ENCODE measurements around the gene BHLHE41. TPM values are rescaled to one million over a fixed set of nuclear protein-coding genes. Genes with fewer than 3 reads are reported as not detected.

BHLHE41 gene
- total RNA-seq, 1 experiment from 2014 or later = 81.0 TPM

- Histone ChIP-seq H3K4me1 (ENCODE audit: insufficient read depth, low read length) (peaks cover 8% of the 10 kb centered on the region; the same call in 1 of the 2 replicates), H3K9ac (ENCODE audit: low read length) (no peak overlapping the region), H3K4me3 (ENCODE audit: low read length) (no peak overlapping the region), H3K27me3 (ENCODE audit: low read length) (no peaks in the 10 kb centered on the region), H3K27ac (ENCODE audit: low read length) (no peak overlapping the region), H4K20me1 (ENCODE audit: low read length) (no peaks in the 10 kb centered on the region), H3K4me2 (ENCODE audit: low read length) (no peak overlapping the region), H3K36me3 (ENCODE audit: low read depth, low read length) (no peaks in the 10 kb centered on the region), H3K9me2 (replicated peaks; ENCODE audit: low read length) (no peaks in the 10 kb centered on the region), H3K79me2 (ENCODE audit: low read length) (no peaks in the 10 kb centered on the region), H3F3A (ENCODE audit: low read length, unreplicated experiment) (no peaks in the 10 kb centered on the region), H2AFZ (ENCODE audit: low read length) (no peak overlapping the region), H3K9me3 (ENCODE audit: low read length) (no peaks in the 10 kb centered on the region)
- no TSS peak for BruUV-seq (replicated peaks)
- POLR2A ChIA-PET (ENCODE audit: unreplicated experiment) = no interaction called here
- no peak for DNase-seq
- TF ChIP-seq EZH2phosphoT487 (IDR thresholded peaks at IDR 0.05; ENCODE audit: borderline replicate concordance, low read length) = no peak
- no peak for TF ChIP-seq CTCF (conservative IDR thresholded peaks at IDR 0.05; ENCODE audit: low read depth, low read length)
- TF ChIP-seq EZH2 (IDR thresholded peaks at IDR 0.05; ENCODE audit: low read length, unreplicated experiment) = no peak
- intact Hi-C loops (cut with micrococcal nuclease) = no loop called here
- no peak for ATAC-seq
- CTCF ChIA-PET = no interaction called here
Observed at GRCh38 chr12:26172539-26172938, 47.7 kb upstream of the BHLHE41 start.

- H3K79me2 ChIP-seq (ENCODE audit: low read length) = no peaks in the 10 kb centered on the region
- H3K27me3 ChIP-seq (ENCODE audit: low read length) = no peaks in the 10 kb centered on the region
- H3K9me2 ChIP-seq (replicated peaks; ENCODE audit: low read length) = no peaks in the 10 kb centered on the region
- no TSS peak for BruUV-seq (replicated peaks)
- POLR2A ChIA-PET (ENCODE audit: unreplicated experiment) = no interaction called here
- no peaks in the 10 kb centered on the region for H4K20me1 ChIP-seq (ENCODE audit: low read length)
- no peaks in the 10 kb centered on the region for H3F3A ChIP-seq (ENCODE audit: low read length, unreplicated experiment)
- intact Hi-C loops (cut with micrococcal nuclease) = no loop called here
- H3K4me3 ChIP-seq (ENCODE audit: low read length) = no peak overlapping the region
- H3K27ac ChIP-seq (ENCODE audit: low read length) = no peak overlapping the region
- no peak overlapping the region for H3K9ac ChIP-seq (ENCODE audit: low read length)
- DNase-seq (no peak), ATAC-seq (no peak)
- H3K9me3 ChIP-seq (ENCODE audit: low read length) = no peaks in the 10 kb centered on the region
- no peaks in the 10 kb centered on the region for H3K36me3 ChIP-seq (ENCODE audit: low read depth, low read length)
- H2AFZ ChIP-seq (ENCODE audit: low read length) = no peak overlapping the region
- CTCF ChIA-PET = no interaction called here
- H3K4me1 ChIP-seq (ENCODE audit: insufficient read depth, low read length) = peaks cover 4% of the 10 kb centered on the region; the same call in 1 of the 2 replicates
- H3K4me2 ChIP-seq (ENCODE audit: low read length) = no peak overlapping the region
- TF ChIP-seq CTCF (conservative IDR thresholded peaks at IDR 0.05; ENCODE audit: low read depth, low read length) (no peak), EZH2 (IDR thresholded peaks at IDR 0.05; ENCODE audit: low read length, unreplicated experiment) (no peak), EZH2phosphoT487 (IDR thresholded peaks at IDR 0.05; ENCODE audit: borderline replicate concordance, low read length) (no peak)
Observed at GRCh38 chr12:26172013-26172412, 47.2 kb upstream of the BHLHE41 start.

- H3K27ac ChIP-seq (ENCODE audit: low read length) = no peak overlapping the region
- intact Hi-C loops (cut with micrococcal nuclease) = no loop called here
- H2AFZ ChIP-seq (ENCODE audit: low read length) = 0 out of 2 replicates have a peak overlapping the region, but pooled peaks have one; percentile 1
- H3K9me3 ChIP-seq (ENCODE audit: low read length) = no peaks in the 10 kb centered on the region
- no peaks in the 10 kb centered on the region for H3K27me3 ChIP-seq (ENCODE audit: low read length)
- H3K4me1 ChIP-seq (ENCODE audit: insufficient read depth, low read length) = no peaks in the 10 kb centered on the region
- CTCF ChIA-PET = no interaction called here
- H4K20me1 ChIP-seq (ENCODE audit: low read length) = no peaks in the 10 kb centered on the region
- no peaks in the 10 kb centered on the region for H3K79me2 ChIP-seq (ENCODE audit: low read length)
- no TSS peak for BruUV-seq (replicated peaks)
- ATAC-seq = no peak; the same call in 1 of the 2 replicates
- H3K9me2 ChIP-seq (replicated peaks; ENCODE audit: low read length) = no peaks in the 10 kb centered on the region
- H3K4me3 ChIP-seq (ENCODE audit: low read length) = no peak overlapping the region
- no peaks in the 10 kb centered on the region for H3K36me3 ChIP-seq (ENCODE audit: low read depth, low read length)
- no peak overlapping the region for H3K9ac ChIP-seq (ENCODE audit: low read length)
- no peak for TF ChIP-seq EZH2 (IDR thresholded peaks at IDR 0.05; ENCODE audit: low read length, unreplicated experiment)
- no peak for TF ChIP-seq CTCF (conservative IDR thresholded peaks at IDR 0.05; ENCODE audit: low read depth, low read length)
- TF ChIP-seq EZH2phosphoT487 (IDR thresholded peaks at IDR 0.05; ENCODE audit: borderline replicate concordance, low read length) = no peak
- POLR2A ChIA-PET (ENCODE audit: unreplicated experiment) = no interaction called here
- H3F3A ChIP-seq (ENCODE audit: low read length, unreplicated experiment) = no peaks in the 10 kb centered on the region
- H3K4me2 ChIP-seq (ENCODE audit: low read length) = no peak overlapping the region
- DNase-seq = no peak
Observed at GRCh38 chr12:26164118-26164517, 39.3 kb upstream of the BHLHE41 start.

All from PC-3 (cell line).